H1 (cell line): ENCODE measurements around the gene UBE2K. TPM values are rescaled to one million over a fixed set of nuclear protein-coding genes. Genes with fewer than 3 reads are reported as not detected.

Experiments used
- POLR2A ChIP-seq, 2 experiments: IDR thresholded peaks; 1 replicate in 1 of 2; 2 replicates in 1 of 2; pipeline ENCODE4 v1.6.1; 2011; ENCODE audit warnings: low read depth in 2 of 2, low read length in 2 of 2, mild to moderate bottlenecking in 2 of 2; ENCODE audit errors: control extremely low read depth in 1 of 2
- SRF ChIP-seq: IDR thresholded peaks from 2 replicates; pipeline ENCODE4 v1.6.1; 2011; ENCODE audit warnings: mild to moderate bottlenecking, low read depth, low read length, moderate library complexity
- TEAD4 ChIP-seq: IDR thresholded peaks from 2 replicates; pipeline ENCODE4 v1.6.1; 2012; ENCODE audit warnings: low read depth, low read length, inconsistent platforms, mixed read lengths
- YY1 ChIP-seq: IDR thresholded peaks from 2 replicates; pipeline ENCODE4 v1.6.1; 2011; ENCODE audit warnings: low read depth, mild to moderate bottlenecking, low read length
- polyA plus RNA-seq, 7 experiments: library from polyadenylated mRNA; depleted of rRNA in 3 of 7; stranded (reverse) in 5 of 7; unstranded in 2 of 7; fragments of >200 nt in 5 of 7; fragments of 200-250 nt in 2 of 7; gene quantifications; 1 replicate in 5 of 7; 2 replicates in 1 of 7; 4 replicates in 1 of 7; pipeline versions ENCODE4 v1.2.1 to v1.2.3, GENCODE V29; 2011 to 2013; ENCODE audit warnings: missing spikeins in 2 of 7, mixed read lengths in 2 of 7
- total RNA-seq: library from RNA; stranded (reverse); fragmentation: NEBNext Ultra II Directional; extraction: Animal tissue kit (Norgen Biotek cat#: 25700); gene quantifications from 2 replicates; pipeline ENCODE4 v1.2.1, GENCODE V29; 2021

UBE2K gene
- total and polyA plus RNA-seq, 2 of the 8 experiments (the other 6 are each of a cell fraction or from before 2014, with no cell fraction given): 53.6 to 174 TPM

DNA sequence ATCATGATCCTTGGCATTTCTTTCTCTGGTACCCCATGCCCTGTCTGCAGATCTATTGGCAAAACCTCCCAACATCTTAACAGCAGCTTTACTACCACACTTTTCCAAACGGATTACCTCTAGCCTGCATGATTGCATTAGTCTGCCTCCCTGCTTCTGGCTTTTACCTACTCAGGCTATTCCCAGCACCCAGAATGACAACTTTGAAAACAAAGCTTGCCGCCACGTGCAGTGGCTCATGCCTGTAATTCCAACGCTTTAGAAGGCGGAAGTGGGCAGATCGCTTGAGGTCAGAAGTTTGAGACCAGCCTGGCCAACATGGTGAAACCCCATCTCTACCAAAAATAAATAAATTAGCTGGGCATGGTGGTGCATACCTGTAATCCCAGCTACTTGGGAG lies 60.2 kb downstream of the UBE2K start (continued):
- TF ChIP-seq SRF (no peak), POLR2A (IDR thresholded peaks at IDR 0.05; ENCODE audit: control extremely low read depth in 1 of 2, low read depth in 2 of 2, low read length in 2 of 2) (no peak), YY1 (no peak), TEAD4 (no peak)
